Measurements from ENCODE around the gene OR51M1. TPM values are rescaled to one million over a fixed set of nuclear protein-coding genes. Genes with fewer than 3 reads are reported as not detected.

The OR51M1 gene, protein sequence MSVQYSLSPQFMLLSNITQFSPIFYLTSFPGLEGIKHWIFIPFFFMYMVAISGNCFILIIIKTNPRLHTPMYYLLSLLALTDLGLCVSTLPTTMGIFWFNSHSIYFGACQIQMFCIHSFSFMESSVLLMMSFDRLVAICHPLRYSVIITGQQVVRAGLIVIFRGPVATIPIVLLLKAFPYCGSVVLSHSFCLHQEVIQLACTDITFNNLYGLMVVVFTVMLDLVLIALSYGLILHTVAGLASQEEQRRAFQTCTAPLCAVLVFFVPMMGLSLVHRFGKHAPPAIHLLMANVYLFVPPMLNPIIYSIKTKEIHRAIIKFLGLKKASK
- total RNA-seq: not detected in 2 replicates

GRCh38 chr11:5383576-5383975 lies at the start of gene OR51M1:
TSS of gene OR51M1 (plus strand) at chr11:5383812. CDS start at chr11:5389399, 5,587 bp downstream.

GRCh38 chr11:5343474-5344335 lies 39.9 kb upstream of the OR51M1 start, which contains the start of gene OR51B5:
TSS of gene OR51B5 (minus strand) at chr11:5343524. CDS start at chr11:5343524, 0 bp downstream.

GRCh38 chr11:5351208-5351607 lies 32.4 kb upstream of the OR51M1 start, which contains the start of gene OR51B6:
TSS of gene OR51B6 (plus strand) at chr11:5351508. CDS start at chr11:5351508, 0 bp downstream.

GRCh38 chr11:5421811-5422210 lies 38.2 kb downstream of the OR51M1 start, which contains the start of gene OR51Q1:
TSS of gene OR51Q1 (plus strand) at chr11:5422111. CDS start at chr11:5422201, 90 bp downstream.

GRCh38 chr11:5441414-5441813 lies 57.8 kb downstream of the OR51M1 start, which contains the start of gene OR51I1:
TSS of gene OR51I1 (minus strand) at chr11:5441514. CDS start at chr11:5441514, 0 bp downstream.

Other genes with a start within 250 kb of the OR51M1 start
- not detected in 2 replicates for gene OR52A5, start 245.5 kb upstream of the OR51M1 start, total RNA-seq
- gene OR52A1, start 229.1 kb upstream of the OR51M1 start, total RNA-seq: not detected in 2 replicates
- gene OR51V1, start 183.1 kb upstream of the OR51M1 start, total RNA-seq: not detected in 2 replicates
- gene HBB, start 156.7 kb upstream of the OR51M1 start, total RNA-seq: not detected in 2 replicates
- gene HBD, start 149.3 kb upstream of the OR51M1 start, total RNA-seq: not detected in 2 replicates
- not detected in 2 replicates for gene HBG1, start 134.0 kb upstream of the OR51M1 start, total RNA-seq
- not detected in 2 replicates for gene HBG2, start 129.0 kb upstream of the OR51M1 start, total RNA-seq
- gene HBE1, start 113.9 kb upstream of the OR51M1 start, total RNA-seq: not detected in 2 replicates
- not detected in 2 replicates for gene OR51B4, start 81.9 kb upstream of the OR51M1 start, total RNA-seq
- not detected in 2 replicates for gene OR51B2, start 59.5 kb upstream of the OR51M1 start, total RNA-seq
- gene OR51B5, start 40.3 kb upstream of the OR51M1 start, total RNA-seq: 0.09 TPM in 1 of 2 replicates, not detected in the other
- gene OR51B6, start 32.3 kb upstream of the OR51M1 start, total RNA-seq: not detected in 2 replicates
- gene OR51Q1, start 38.3 kb downstream of the OR51M1 start, total RNA-seq: not detected in 2 replicates
- gene OR51I1, start 57.7 kb downstream of the OR51M1 start, total RNA-seq: not detected in 2 replicates
- not detected in 2 replicates for gene OR51I2, start 65.5 kb downstream of the OR51M1 start, total RNA-seq
- not detected in 2 replicates for gene OR52D1, start 104.9 kb downstream of the OR51M1 start, total RNA-seq
- 0.09 TPM in 1 of 2 replicates, not detected in the other for gene UBQLN3, start 126.1 kb downstream of the OR51M1 start, total RNA-seq
- gene UBQLNL, start 132.9 kb downstream of the OR51M1 start, total RNA-seq: not detected in 2 replicates
- 0.09 and 0.11 TPM in 2 replicates for gene OR52H1, start 164.7 kb downstream of the OR51M1 start, total RNA-seq
- gene OR52B6, start 197.1 kb downstream of the OR51M1 start, total RNA-seq: not detected in 2 replicates
- gene TRIM6, start 212.8 kb downstream of the OR51M1 start, total RNA-seq: 0.43 and 1.5 TPM in 2 replicates
- gene TRIM34, start 241.2 kb downstream of the OR51M1 start, total RNA-seq: 8.3 and 12.1 TPM in 2 replicates

Data from dermis lymphatic vessel endothelial cell (primary cell).